ENCODE results near the gene LGSN. TPM values are rescaled to one million over a fixed set of nuclear protein-coding genes. Genes with fewer than 3 reads are reported as not detected.

LGSN gene
- total and polyA plus RNA-seq, 2 of the 13 experiments (the other 11 are each of a cell fraction or from before 2014, with no cell fraction given), result 0.13 to 0.63 TPM

GRCh38 chr6:63245420-63245819 is 74.4 kb downstream of the LGSN start (continued):
- TF ChIP-seq ETS1 (CRISPR knock-in tag; IDR thresholded peaks at IDR 0.05) (no peak), ADNP (CRISPR knock-in tag; IDR thresholded peaks at IDR 0.05) (no peak), HNRNPK (IDR thresholded peaks at IDR 0.05; ENCODE audit: low read depth, low read length, poor library complexity, severe bottlenecking) (no peak), MED8 (CRISPR knock-in tag; IDR thresholded peaks at IDR 0.05; ENCODE audit: insufficient replicate concordance) (no peak), NFIC (IDR thresholded peaks at IDR 0.05; ENCODE audit: low read length) (0 out of 2 replicates have a peak, but pooled peaks have one; percentile 44), SRSF4 (IDR thresholded peaks at IDR 0.05; ENCODE audit: low read depth, low read length, poor library complexity, severe bottlenecking) (no peak), ZNF3 (CRISPR knock-in tag; IDR thresholded peaks at IDR 0.05) (no peak), CEBPB (IDR thresholded peaks at IDR 0.05; ENCODE audit: borderline replicate concordance, low read depth, low read length) (peak; percentile 89; the same call in 1 of the 2 replicates), SUZ12 (IDR thresholded peaks at IDR 0.05; ENCODE audit: low read depth, low read length) (no peak), SP5 (CRISPR knock-in tag; IDR thresholded peaks at IDR 0.05; ENCODE audit: borderline replicate concordance, low read depth) (no peak), RARA (CRISPR knock-in tag; IDR thresholded peaks at IDR 0.05) (peak; percentile 47; the same call in 1 of the 2 replicates), GMEB2 (CRISPR knock-in tag; IDR thresholded peaks at IDR 0.05; ENCODE audit: low read depth) (no peak), PCBP2 (optimal IDR thresholded peaks at IDR 0.05; ENCODE audit: low read depth, low read length, poor library complexity, severe bottlenecking) (no peak), PHF21A (CRISPR knock-in tag; IDR thresholded peaks at IDR 0.05) (no peak), RXRA (CRISPR knock-in tag; IDR thresholded peaks at IDR 0.05) (no peak)
- TF ChIP-seq, protein P1, sequence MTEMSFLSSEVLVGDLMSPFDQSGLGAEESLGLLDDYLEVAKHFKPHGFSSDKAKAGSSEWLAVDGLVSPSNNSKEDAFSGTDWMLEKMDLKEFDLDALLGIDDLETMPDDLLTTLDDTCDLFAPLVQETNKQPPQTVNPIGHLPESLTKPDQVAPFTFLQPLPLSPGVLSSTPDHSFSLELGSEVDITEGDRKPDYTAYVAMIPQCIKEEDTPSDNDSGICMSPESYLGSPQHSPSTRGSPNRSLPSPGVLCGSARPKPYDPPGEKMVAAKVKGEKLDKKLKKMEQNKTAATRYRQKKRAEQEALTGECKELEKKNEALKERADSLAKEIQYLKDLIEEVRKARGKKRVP (CRISPR knock-in tag; IDR thresholded peaks at IDR 0.05), result peak in 1 of 2 experiments; percentile 97; a peak in 2 of 4 replicates
- TF ChIP-seq, protein P2, sequence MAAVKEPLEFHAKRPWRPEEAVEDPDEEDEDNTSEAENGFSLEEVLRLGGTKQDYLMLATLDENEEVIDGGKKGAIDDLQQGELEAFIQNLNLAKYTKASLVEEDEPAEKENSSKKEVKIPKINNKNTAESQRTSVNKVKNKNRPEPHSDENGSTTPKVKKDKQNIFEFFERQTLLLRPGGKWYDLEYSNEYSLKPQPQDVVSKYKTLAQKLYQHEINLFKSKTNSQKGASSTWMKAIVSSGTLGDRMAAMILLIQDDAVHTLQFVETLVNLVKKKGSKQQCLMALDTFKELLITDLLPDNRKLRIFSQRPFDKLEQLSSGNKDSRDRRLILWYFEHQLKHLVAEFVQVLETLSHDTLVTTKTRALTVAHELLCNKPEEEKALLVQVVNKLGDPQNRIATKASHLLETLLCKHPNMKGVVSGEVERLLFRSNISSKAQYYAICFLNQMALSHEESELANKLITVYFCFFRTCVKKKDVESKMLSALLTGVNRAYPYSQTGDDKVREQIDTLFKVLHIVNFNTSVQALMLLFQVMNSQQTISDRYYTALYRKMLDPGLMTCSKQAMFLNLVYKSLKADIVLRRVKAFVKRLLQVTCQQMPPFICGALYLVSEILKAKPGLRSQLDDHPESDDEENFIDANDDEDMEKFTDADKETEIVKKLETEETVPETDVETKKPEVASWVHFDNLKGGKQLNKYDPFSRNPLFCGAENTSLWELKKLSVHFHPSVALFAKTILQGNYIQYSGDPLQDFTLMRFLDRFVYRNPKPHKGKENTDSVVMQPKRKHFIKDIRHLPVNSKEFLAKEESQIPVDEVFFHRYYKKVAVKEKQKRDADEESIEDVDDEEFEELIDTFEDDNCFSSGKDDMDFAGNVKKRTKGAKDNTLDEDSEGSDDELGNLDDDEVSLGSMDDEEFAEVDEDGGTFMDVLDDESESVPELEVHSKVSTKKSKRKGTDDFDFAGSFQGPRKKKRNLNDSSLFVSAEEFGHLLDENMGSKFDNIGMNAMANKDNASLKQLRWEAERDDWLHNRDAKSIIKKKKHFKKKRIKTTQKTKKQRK (IDR thresholded peaks at IDR 0.05; ENCODE audit: low read length), result no peak
- TF ChIP-seq, protein P3, sequence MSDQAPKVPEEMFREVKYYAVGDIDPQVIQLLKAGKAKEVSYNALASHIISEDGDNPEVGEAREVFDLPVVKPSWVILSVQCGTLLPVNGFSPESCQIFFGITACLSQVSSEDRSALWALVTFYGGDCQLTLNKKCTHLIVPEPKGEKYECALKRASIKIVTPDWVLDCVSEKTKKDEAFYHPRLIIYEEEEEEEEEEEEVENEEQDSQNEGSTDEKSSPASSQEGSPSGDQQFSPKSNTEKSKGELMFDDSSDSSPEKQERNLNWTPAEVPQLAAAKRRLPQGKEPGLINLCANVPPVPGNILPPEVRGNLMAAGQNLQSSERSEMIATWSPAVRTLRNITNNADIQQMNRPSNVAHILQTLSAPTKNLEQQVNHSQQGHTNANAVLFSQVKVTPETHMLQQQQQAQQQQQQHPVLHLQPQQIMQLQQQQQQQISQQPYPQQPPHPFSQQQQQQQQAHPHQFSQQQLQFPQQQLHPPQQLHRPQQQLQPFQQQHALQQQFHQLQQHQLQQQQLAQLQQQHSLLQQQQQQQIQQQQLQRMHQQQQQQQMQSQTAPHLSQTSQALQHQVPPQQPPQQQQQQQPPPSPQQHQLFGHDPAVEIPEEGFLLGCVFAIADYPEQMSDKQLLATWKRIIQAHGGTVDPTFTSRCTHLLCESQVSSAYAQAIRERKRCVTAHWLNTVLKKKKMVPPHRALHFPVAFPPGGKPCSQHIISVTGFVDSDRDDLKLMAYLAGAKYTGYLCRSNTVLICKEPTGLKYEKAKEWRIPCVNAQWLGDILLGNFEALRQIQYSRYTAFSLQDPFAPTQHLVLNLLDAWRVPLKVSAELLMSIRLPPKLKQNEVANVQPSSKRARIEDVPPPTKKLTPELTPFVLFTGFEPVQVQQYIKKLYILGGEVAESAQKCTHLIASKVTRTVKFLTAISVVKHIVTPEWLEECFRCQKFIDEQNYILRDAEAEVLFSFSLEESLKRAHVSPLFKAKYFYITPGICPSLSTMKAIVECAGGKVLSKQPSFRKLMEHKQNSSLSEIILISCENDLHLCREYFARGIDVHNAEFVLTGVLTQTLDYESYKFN (CRISPR knock-in tag; conservative IDR thresholded peaks at IDR 0.05), result peak; percentile 23; the same call in 1 of the 2 replicates
- TF ChIP-seq, protein P4, sequence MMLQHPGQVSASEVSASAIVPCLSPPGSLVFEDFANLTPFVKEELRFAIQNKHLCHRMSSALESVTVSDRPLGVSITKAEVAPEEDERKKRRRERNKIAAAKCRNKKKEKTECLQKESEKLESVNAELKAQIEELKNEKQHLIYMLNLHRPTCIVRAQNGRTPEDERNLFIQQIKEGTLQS (CRISPR knock-in tag; IDR thresholded peaks at IDR 0.05), result 0 out of 2 replicates have a peak, but pooled peaks have one; percentile 28

All from HepG2 (cell line).